ENCODE results near the gene APBB1IP.

The APBB1IP gene

GRCh38 chr10:26509307-26509706 is 71.2 kb downstream of the APBB1IP start:
- DNase-seq (ENCODE audit: low read depth), result no peak

DNA sequence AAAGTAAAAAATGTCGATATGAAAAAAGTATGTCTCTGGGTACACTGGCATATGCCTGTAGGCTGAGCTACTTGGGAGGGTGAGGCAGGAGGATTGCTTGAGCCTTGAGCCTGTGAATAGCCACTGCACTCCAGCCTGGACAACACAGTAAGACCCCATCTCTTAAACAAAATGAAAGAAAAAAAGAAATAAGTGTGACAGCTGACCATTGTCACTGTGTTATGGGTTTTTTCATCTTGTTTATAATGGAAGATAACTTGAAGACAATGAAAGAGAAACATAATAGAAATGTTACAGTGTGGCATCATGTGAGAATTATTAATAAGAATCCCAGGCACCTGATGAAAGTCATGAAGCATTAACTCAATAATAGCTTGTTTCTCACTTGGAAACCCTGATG is 75.0 kb downstream of the APBB1IP start:
- no peak for DNase-seq (ENCODE audit: low read depth)

GRCh38 chr10:26516540-26517101 is 78.5 kb downstream of the APBB1IP start:
- DNase-seq (ENCODE audit: low read depth), result no peak

DNA sequence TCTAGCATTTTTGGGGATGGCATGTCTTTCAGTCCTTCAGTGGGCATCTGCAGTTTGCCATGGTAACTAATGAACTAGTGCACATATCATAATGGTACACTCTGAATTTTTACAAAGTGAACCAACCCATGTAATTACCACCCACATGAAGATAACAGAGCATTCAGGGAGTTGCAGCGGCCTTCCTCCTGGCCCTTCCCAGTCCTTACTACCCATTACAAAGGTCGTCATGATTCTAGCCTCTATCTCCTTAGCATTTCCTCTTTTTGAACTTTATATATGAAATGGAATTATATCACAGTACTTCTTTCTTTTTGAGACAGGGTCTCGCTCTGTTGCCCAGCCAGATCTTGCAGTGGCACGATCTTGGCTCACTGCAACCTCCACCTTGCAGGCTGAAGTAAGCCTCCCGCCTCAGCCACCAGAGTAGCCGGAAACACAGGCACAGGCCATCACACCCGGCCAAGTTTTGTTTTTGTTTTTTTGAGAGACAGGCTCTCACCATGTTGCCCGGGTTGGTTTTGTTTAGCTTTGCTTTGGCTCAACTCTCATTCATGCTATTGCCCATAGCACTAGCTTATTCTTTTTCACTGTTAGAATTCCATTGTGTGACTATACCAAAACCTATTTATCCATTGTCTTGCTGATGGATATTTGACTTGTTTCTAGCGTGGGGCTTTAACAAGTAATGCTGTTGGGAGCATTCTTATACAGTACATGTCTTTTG is 79.2 kb downstream of the APBB1IP start:
- no peak for DNase-seq (ENCODE audit: low read depth)

DNA sequence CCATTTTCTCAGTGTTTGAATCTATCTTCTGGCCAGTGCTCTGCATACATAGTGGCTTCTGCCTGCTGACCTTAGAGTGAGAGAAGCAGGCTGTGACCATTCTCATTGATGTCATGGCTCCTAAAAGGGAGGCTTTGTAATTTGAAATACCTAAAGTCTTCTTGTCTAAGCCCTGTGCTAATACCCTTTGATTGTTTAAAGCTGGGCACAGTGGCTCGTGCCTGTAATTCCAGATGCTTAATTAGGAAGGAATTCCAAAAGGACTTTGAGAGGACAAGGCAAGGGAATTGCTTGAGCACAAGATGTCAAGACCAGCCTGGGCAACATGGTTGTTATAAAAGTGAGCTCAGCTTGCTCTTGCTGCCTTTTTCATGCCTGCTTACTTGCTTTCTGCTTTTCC is 81.7 kb downstream of the APBB1IP start:
- no peak for DNase-seq (ENCODE audit: low read depth)

- DNase-seq (ENCODE audit: low read depth), result no peak
Observed at GRCh38 chr10:26520575-26520974, 82.4 kb downstream of the APBB1IP start.

- no peak for DNase-seq (ENCODE audit: low read depth)
Observed at GRCh38 chr10:26524161-26524896, 86.2 kb downstream of the APBB1IP start.

DNA sequence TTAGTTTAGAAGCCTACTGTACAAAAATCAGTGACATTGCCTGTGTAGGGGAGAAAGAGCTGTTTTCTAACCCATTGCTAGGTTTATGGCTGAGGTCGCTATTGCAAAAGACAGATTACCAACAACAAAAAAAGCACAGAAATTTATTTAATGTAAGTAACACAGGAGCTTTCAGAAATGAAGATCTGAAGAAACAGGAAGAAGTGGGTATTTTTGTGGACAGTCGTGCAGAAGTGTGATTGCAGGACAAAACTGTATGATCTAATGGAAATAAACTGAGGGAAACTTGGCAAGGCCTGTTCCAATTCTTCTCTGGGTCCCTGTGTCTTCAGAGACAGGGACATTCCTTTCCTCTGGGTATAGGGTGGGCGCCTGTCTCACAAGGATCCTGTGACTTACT is 87.4 kb downstream of the APBB1IP start:
- no peak for DNase-seq (ENCODE audit: low read depth)

GRCh38 chr10:26527018-26527417 is 88.9 kb downstream of the APBB1IP start:
- DNase-seq (ENCODE audit: low read depth), result no peak

DNA sequence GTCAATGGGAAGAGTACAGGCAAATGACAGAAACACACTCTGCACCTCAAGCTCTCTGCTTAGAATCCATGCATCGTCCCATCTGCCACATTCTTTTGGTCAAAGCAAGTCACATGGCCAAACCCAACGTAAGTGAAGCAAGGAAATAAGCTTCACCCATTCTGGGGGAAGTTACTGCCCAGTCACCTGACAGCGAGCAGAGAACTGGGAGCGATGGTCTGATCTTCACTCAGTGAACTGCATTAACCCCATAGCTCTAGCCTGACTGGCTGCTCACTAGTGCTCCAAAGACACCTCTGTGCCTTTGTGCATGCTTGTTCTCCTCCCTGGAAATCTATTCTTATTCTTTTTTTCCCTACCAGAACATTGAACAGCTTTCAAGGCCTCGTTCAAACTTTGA is 89.9 kb downstream of the APBB1IP start:
- DNase-seq (ENCODE audit: low read depth), result no peak

GRCh38 chr10:26528715-26529393 is 90.7 kb downstream of the APBB1IP start:
- DNase-seq (ENCODE audit: low read depth), result no peak

- no peak for DNase-seq (ENCODE audit: low read depth)
Observed at GRCh38 chr10:26534384-26534783, 96.2 kb downstream of the APBB1IP start.

DNA sequence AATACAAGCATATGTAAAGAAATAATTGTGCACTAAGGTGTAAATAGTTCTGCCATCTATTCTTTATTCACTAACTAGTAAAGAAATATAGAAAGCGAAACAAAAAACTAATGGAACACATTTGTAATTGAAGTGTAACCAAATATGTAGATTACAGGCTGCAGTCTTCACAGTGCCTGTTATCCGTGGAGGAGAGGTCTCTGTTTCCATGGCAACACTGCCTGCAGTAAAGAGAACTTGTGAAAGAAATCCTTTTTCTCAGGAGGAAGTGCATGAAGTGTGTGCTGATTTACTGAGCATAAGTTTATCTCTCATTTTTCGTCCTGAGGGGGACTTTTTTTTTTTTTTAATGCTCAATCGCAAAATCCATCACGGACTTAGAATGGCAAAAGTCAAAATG is 102.5 kb downstream of the APBB1IP start:
- DNase-seq (ENCODE audit: low read depth), result no peak

DNA sequence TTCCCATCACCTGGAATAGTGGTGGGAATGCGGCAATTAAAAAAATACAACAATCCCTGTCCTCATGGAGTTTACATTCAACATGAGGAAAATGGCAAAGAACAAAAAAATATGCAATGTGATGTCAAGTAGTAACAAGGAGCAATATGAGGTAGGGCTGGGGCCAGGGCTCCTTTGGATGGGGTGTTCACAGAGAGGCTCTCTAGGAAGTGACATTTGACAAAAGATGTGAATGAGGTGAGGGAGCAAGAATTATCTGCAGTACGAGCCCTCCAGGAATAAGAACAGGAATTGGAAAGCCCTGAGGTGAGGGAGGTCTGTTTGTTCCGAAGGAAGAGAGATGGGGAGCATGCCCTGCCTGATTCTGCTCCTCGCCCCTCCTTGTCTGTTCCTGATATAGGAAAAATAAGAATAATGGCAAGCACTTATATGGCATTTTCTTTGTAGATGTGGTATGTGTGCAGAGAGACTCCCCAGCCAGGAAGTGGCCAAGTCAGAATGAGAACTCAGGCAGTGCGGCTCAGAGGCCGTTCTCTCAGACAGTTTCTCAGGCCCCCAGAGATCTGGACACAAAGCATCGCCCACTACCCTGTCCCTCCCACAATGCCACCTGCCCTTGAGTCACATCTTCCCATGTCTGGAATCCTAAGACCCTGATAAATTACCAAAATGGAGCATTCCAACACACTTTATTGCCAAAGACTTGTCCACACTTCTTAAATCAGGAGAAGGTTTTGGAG is 105.6 kb downstream of the APBB1IP start:
- no peak for DNase-seq (ENCODE audit: low read depth)

- DNase-seq (ENCODE audit: low read depth), result no peak
Observed at GRCh38 chr10:26544932-26545331, 106.8 kb downstream of the APBB1IP start.

GRCh38 chr10:26550774-26551526 is 112.8 kb downstream of the APBB1IP start:
- DNase-seq (ENCODE audit: low read depth), result no peak

- no peak for DNase-seq (ENCODE audit: low read depth)
Observed at GRCh38 chr10:26554246-26554645, 116.1 kb downstream of the APBB1IP start.

DNA sequence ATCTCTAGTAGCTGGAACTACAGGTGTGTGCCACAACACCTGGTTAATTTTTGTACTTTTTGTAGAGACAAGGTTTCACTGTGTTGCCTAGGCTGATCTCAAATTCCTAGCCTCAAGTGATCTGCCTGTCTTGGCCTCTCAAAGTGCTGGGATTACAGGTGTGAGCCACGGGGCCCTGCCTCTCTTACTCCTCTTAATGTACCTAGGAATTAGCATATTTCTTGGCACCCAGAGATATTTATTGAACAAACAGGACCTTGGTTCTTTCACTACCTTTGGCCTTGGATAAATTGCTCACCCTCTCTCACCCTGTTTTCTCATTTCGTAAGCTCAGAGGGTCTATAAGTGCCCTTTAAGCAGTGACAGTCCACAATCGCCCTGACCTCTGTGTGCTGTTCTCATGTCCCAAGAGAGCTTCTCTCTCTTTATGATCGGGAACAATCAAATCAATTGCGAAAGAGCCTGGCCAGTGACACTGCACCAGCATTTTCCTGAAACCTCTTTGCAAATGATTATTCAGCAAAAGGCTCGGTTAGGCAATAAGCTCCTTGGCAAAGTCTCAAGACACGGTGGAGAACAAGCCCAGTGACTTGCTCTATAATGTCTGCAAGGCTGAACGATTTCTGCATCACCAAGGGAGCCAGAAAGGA is 117.7 kb downstream of the APBB1IP start:
- no peak for DNase-seq (ENCODE audit: low read depth)

- DNase-seq (ENCODE audit: low read depth), result no peak
Observed at GRCh38 chr10:26556748-26557640, 118.9 kb downstream of the APBB1IP start.

DNA sequence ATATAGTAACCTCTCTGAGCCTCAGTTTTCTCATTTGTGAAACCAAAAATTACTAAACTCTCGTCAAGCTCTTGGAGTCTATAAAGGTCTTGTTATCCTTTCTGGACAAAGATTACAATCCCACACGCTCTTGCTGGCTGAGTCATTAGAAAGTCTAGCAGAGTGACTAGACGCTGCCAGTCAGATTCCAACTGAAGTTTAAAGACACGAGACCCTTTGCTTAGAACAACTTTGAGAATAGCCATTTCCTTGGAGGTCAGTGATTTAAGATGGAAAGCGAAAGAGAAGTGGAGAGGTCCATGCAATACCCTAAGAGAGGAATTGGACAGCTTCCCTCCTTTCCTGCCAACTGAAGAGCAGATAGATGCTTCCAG is 119.5 kb downstream of the APBB1IP start:
- no peak for DNase-seq (ENCODE audit: low read depth)

Data from HS-5 (cell line).